ENCODE data around the gene SP4.

Gene SP4

DNA sequence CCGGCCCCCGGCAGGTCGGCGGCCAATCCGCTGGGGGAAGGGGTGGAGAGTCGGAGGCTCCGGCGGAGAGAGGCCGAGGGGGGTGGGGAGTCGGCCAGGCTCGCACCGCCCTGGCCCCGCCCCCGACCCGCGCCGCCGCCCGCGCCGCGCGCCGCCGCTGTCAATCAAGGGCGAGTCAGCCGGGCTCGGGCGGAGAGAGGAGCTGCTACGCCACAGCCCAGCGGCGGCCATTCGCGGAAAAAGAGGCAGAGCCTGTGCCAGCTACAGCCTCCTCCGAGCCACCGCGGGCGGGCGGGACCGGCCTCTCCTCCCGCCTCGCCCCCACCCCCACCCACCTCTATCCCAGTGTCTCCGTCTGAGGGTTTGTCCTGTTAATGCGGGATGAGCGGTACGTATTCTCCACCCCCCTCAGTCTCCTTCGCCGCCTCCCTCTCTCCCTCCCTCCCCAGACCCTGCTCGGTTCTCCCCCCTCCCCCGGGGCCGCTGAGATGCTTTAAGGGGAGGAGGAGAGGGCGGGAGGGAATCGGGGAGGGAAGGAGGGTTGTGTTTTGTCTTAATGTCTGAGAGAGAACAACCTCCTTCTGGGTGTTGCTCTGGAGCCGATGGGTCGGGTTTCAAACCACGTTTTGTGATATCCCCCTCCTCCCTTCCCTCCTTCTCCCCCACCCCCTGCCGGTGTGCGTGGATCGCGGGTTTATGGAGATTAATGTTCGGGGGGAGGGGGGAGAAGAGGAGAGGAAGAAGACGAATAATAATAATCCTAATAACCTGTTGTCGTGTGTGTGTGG lies at the start of gene SP4:
SP4 (plus strand) TSS at position 213 of the 788 bp plus-strand sequence; CDS start at position 382, 169 bp downstream.
- peak; percentile 95 for DNase-seq

DNA sequence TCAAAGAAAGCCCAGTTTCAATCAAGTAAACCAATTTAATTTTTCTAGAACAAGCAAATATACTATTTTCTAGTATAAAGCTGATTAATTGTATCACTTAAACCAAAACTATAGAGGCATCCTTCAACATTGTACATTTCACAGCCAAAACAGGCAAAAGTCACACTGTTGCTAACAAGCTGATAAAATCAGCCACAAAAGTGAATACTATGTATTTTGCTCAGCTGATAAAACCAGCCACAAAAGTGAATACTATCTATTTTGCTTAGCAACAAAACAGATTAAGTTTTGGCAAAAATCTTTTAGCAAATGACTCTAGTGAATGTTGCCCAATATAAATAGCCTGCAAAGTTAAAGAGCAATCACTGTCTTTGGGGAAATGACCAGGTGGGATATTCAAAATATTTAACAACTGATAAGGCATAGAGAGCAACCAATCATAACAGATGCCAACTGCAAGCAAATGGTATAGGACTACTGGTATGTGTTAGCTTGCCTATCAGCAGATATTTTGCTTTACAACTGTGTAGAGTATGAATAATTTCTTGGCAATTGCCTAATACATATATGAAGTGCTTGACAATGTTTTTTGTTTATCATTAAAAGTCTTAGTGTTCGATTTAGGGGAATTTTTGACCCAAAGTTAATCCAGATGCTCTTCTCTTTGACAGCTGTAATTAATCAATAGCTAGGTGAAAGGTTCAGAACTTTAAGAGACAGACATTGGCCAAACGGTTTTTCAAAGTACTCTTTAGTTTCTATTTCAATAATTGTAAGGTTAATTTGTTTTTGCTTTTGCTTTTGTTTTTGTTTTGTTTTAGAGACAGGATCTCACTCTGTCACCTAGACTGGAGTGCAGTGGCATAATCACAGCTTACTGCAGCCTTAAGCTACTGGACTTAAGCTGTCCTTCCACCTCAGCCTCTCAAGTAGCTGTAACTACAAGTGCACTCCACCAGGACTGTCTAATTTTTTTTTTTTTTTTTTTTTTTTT lies 44.4 kb upstream of the SP4 start:
- no peak for DNase-seq

DNA sequence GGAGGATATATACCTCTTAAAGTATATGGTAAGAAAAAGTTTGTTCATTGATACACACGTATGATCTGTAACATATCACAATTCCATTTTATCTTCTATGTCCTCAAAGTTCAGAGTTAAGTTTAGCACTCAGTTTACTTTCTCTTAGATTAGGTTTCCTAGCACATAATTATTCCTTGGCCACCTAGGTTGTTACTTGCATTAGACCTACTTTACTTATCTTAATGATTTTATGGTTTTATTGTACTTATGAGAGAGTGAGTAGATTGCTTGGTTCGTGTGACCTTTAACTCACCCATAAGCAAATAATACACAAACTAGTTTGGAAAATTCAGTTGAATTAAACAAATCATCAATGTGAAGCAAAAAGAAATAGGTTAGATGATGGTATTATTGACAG lies 33.9 kb upstream of the SP4 start:
- no peak for DNase-seq

DNA sequence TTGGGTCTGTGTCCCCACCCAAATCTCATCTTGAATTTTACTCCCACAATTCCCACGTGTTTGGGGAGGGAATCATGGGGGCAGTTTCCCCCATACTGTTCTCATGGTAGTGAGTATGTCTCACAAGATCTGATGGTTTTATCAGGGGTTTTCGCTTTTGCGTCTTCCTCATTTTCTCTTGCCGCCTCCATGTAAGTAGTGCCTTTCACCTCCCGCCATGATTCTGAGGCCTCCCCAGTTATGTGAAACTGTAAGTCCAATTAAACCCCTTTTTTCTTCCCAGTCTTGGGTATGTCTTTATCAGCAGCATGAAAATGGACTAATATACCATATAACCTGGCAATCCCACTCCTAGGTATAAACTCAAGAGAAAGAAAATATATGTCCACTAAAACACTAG lies 25.9 kb upstream of the SP4 start:
- DNase-seq, result no peak

GRCh38 chr7:21407796-21408480 lies 19.9 kb upstream of the SP4 start:
- no peak for DNase-seq

- no peak for DNase-seq
Measured at GRCh38 chr7:21408481-21408820, 19.4 kb upstream of the SP4 start.

DNA sequence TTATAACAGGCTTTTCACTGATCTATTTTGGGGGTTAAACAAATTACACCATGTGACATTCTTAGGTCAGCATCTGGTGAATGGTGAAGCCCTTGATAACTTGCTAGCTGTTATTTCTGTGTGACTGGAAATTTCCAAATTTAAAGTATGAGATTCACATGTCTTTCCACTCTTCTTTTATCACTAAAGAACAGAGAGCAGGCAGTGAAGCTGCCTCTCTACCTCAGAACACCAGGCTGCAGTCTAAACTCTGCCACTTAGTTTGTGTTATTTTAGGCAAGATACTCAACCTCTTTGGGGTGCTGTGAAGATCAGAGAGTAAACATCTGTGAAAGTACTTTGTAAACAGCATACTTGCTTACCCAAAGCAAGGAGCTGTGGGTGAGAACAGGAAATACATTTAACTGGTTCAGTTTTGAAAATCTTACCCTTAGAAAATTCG lies 15.5 kb upstream of the SP4 start:
- no peak for DNase-seq

DNA sequence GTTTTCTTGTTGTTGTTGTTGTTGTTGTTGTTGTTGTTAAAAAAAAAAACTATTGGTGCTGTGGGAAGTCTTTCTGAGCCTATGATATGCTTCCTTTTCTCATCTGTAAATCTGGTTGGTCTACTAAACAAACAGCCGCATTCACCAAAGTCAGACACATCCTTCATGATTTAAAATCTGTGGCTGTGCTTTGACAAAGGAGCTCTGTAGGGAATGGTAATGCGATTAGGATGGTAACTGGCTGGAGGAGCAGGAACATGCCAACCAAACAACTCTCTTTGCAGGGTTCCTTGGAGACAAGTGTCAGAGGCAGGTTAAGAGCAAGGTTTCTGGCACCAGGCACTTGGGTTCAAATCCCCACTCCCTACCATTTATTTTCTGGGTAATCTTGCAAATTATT lies 14.9 kb upstream of the SP4 start:
- DNase-seq, result no peak

DNA sequence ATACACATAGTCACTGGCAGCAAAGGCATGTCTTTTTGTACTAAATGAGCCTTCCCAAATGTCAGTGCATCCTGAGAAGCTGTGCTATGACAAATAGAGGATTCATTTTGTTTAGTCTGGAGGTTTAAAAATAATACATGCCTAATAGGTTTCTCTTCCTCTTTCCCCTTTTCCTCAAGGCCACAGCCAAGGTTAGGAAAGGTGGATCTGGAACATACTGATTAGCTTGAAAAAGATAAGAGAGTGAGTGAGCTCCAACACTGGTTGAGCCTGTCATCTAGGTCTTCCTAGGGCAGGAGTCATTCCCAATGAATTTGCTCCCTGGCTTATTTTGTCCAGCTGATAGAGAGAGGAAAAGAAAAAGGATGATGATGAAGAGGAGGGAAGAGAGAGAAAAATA lies 14.4 kb upstream of the SP4 start:
- DNase-seq, result no peak

GRCh38 chr7:21414795-21415393 lies 13.0 kb upstream of the SP4 start:
- no peak for DNase-seq

- DNase-seq, result no peak
Measured at GRCh38 chr7:21417647-21418046, 10.2 kb upstream of the SP4 start.

DNA sequence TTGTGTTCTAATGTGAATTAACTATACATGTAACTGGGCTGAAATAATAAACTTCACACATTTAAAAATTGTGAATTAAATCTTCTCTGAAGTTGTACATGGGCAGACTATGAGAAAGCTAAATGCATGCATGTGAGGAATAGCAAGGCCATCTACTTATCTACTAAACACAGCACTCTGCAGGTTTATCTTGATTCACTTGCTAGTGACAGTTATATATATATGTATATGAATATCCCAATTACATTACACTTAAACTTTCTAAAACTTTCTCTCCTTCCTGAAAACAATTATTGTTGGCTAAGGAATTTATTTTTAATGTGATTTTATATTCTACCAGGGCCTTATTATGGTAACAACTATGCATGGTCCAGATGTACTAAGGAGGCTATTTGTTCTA lies 5.1 kb upstream of the SP4 start:
- DNase-seq, result no peak

GRCh38 chr7:21425290-21425689 lies 2.6 kb upstream of the SP4 start:
- DNase-seq, result no peak

DNA sequence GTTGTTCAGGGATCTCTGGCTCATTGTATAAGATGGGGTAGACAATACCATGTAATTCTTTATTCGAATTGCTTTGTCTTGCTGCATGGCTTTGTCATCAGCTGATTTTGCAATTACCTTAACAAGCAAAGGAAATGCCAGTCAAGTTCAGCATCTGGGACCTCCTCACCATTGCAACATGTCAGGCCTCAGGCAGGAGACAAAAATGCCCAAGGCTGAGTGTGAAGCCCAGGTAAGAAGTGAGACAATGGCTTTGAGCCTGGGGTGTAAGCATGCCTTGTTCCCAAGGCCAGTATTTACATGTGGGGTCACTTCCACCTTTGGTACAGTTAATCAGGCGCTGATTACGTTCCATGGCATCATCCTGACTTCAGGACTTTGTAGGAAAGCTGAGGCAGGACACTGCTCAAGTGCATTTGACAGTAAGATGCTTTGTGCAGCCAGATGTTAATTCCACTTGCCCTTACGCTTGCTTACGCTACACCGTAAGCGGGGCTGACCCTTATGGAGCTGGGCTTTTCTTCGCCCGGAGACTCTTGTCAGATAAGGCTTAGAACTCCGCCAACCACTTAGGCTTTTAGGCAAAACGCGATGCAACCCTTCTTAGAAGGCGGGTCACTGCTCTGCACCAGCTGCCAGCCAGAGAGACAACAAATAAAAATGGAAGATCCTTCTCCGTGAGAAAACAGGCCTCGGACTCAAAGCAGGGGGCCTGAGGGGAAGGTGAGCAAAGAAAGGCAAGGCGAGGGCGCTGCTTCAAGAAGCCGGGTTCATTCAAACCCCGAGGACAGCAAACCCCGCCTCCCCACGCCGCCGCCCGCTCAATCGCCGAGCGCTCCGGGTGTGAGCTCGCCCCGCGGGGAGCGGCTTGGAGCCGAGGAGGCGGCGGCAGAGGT lies 1.3 kb upstream of the SP4 start:
- no peak for DNase-seq

- peak; percentile 100 for DNase-seq
Measured at GRCh38 chr7:21427182-21427870, 557 bp upstream of the SP4 start.

DNA sequence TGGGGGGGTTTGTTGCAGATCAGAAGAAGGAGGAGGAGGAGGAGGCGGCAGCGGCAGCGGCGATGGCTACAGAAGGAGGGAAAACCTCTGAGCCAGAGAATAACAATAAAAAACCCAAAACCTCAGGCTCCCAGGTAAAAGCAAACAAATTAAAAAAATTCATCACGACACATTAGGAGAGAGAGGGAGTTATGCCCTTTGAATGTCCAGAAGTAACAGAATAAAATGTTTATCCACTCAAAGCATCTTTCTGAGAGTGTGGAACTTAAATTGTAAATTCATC lies 717 bp downstream of the SP4 start:
- DNase-seq, result no peak

DNA sequence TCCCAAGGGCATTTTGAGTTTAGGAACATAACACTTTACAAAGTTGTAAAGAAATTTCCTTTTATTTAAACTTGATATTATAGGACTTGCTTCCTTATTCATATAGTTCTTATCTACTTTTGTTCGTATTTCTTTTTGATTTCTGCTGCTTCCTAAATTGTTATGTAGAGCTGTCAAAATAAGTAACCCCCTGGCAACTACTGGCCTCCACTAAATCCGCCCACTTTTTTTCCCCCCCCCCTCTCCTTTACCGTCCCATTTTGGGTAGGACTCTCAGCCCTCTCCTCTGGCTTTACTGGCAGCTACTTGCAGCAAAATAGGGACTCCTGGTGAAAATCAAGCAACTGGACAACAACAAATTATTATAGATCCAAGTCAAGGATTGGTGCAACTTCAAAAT lies 1.1 kb downstream of the SP4 start:
- DNase-seq, result no peak

DNA sequence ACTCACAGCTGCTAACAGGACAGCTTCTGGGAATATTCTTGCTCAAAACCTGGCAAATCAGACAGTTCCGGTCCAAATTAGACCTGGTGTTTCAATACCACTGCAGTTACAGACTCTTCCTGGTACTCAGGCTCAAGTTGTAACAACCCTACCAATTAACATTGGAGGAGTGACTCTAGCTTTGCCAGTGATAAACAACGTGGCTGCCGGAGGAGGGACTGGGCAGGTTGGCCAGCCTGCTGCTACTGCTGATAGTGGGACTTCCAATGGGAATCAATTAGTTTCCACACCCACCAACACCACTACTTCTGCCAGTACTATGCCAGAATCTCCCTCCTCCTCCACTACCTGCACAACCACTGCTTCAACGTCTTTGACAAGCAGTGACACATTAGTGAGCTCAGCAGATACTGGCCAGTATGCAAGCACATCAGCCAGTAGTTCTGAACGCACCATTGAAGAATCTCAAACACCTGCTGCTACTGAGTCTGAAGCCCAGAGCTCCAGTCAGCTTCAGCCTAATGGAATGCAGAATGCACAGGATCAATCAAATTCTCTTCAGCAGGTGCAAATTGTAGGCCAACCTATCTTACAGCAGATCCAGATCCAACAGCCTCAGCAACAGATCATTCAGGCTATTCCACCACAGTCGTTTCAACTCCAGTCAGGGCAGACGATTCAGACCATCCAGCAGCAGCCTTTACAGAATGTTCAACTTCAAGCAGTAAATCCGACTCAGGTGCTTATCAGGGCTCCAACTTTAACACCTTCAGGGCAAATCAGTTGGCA lies 2.1 kb downstream of the SP4 start:
- no peak for DNase-seq

GRCh38 chr7:21430575-21430954 lies 2.7 kb downstream of the SP4 start:
- peak; percentile 20 for DNase-seq

DNA sequence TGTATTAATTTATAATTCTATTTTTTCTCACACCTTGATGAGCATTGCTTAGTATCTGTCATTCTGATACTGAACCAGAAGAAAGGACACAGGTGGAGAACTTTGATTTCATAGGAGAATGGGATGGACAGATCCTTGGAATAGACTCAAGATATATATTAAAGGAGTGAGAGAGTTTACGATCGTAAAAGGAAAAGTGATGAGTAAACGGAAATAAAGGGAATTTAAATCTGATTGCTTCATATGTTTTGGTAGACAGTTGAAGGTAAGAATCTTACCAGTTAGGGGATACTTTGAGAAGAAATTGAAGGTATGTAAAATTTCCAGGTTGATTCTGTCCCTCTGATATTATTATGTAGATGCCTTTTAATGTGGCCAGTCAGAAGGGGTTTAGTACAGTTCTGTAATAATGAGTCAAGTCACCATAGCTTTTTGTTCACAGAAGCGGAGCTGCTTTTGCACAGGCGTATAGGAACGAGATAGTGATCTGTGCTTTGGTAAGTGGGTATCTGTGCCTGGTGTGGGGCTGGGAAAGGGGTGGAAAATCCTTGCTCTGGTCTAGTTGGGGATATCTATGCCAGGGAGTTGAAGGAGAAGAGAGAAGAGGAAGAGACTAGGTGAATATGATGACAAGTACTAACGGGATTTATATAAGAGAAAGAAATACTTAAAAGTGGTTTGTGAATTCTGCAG lies 15.4 kb downstream of the SP4 start:
- DNase-seq, result no peak
